H9 (cell line): ENCODE results near the gene GLIPR2. TPM values are rescaled to one million over a fixed set of nuclear protein-coding genes. Genes with fewer than 3 reads are reported as not detected.

Experiments used
- DNase-seq: peaks from one replicate; pipeline ENCODE4 v3.0.0-alpha.2; 2017
- H2AFZ ChIP-seq: one replicate; pipeline ENCODE4 v1.6.1; 2013; ENCODE audit warnings: mild to moderate bottlenecking, low read length, control low read depth, moderate library complexity
- H2AK5ac ChIP-seq: 2 replicates; pipeline ENCODE4 v1.6.1; 2013; ENCODE audit warnings: low read length, control low read depth, mixed read lengths; ENCODE audit not compliant: insufficient read length
- H2BK120ac ChIP-seq: one replicate; pipeline ENCODE4 v1.6.1; 2013; ENCODE audit warnings: low read depth, mild to moderate bottlenecking, low read length, control low read depth, inconsistent platforms; ENCODE audit not compliant: poor library complexity, severe bottlenecking
- H2BK12ac ChIP-seq: 2 replicates; pipeline ENCODE4 v1.6.1; 2013; ENCODE audit warnings: low read length, control low read depth, mixed read lengths, low read depth; ENCODE audit not compliant: insufficient read length
- H2BK15ac ChIP-seq: 2 replicates; pipeline ENCODE4 v1.6.1; 2013; ENCODE audit warnings: low read depth, low read length, control low read depth
- H2BK20ac ChIP-seq: one replicate; pipeline ENCODE4 v1.6.1; 2013; ENCODE audit warnings: low read depth, mild to moderate bottlenecking, low read length, control low read depth, inconsistent platforms; ENCODE audit not compliant: poor library complexity, severe bottlenecking
- H2BK5ac ChIP-seq: 2 replicates; pipeline ENCODE4 v1.6.1; 2013; ENCODE audit warnings: low read length, control low read depth, mixed read lengths; ENCODE audit not compliant: insufficient read length
- H3K14ac ChIP-seq: 2 replicates; pipeline ENCODE4 v1.6.1; 2013; ENCODE audit warnings: low read length, control low read depth; ENCODE audit not compliant: insufficient read depth
- H3K18ac ChIP-seq: 2 replicates; pipeline ENCODE4 v1.6.1; 2013; ENCODE audit warnings: low read depth, mild to moderate bottlenecking, mixed read lengths, low read length, control low read depth; ENCODE audit not compliant: insufficient read length
- H3K23ac ChIP-seq: 2 replicates; pipeline ENCODE4 v1.6.1; 2013; ENCODE audit warnings: low read length, control low read depth, mixed read lengths, low read depth; ENCODE audit not compliant: insufficient read length
- H3K23me2 ChIP-seq: 2 replicates; pipeline ENCODE4 v1.6.1; 2013; ENCODE audit warnings: low read depth, mild to moderate bottlenecking, mixed read lengths, low read length, control low read depth; ENCODE audit not compliant: insufficient read length, poor library complexity, severe bottlenecking
- H3K27ac ChIP-seq: 2 replicates; pipeline ENCODE4 v1.5.1; 2013; ENCODE audit warnings: low read length, control low read depth, mixed read lengths, low read depth; ENCODE audit not compliant: insufficient read length
- H3K27me3 ChIP-seq: 2 replicates; pipeline ENCODE4 v1.6.1; 2013; ENCODE audit warnings: low read length, control low read depth, inconsistent platforms; ENCODE audit not compliant: insufficient read depth
- H3K4ac ChIP-seq: 2 replicates; pipeline ENCODE4 v1.6.1; 2013; ENCODE audit warnings: low read depth, mild to moderate bottlenecking, control low read depth, inconsistent platforms, low read length, moderate library complexity
- H3K4me1 ChIP-seq: 2 replicates; pipeline ENCODE4 v1.6.1; 2013; ENCODE audit warnings: low read length, control low read depth, inconsistent platforms; ENCODE audit not compliant: insufficient read depth
- H3K4me2 ChIP-seq: 2 replicates; pipeline ENCODE4 v1.6.1; 2013; ENCODE audit warnings: low read length, control low read depth, mixed read lengths; ENCODE audit not compliant: insufficient read length, insufficient read depth
- H3K56ac ChIP-seq: 2 replicates; pipeline ENCODE4 v1.6.1; 2013; ENCODE audit warnings: low read depth, mild to moderate bottlenecking, mixed read lengths, low read length, control low read depth; ENCODE audit not compliant: insufficient read length
- H3K79me1 ChIP-seq: 2 replicates; pipeline ENCODE4 v1.6.1; 2013; ENCODE audit warnings: low read depth, mild to moderate bottlenecking, moderate library complexity, low read length, control low read depth, inconsistent platforms; ENCODE audit not compliant: insufficient read depth, poor library complexity, severe bottlenecking
- H3K79me2 ChIP-seq: 2 replicates; pipeline ENCODE4 v1.6.1; 2013; ENCODE audit warnings: low read length, control low read depth, inconsistent platforms; ENCODE audit not compliant: insufficient read depth
- H3K9ac ChIP-seq: 2 replicates; pipeline ENCODE4 v1.6.1; 2013; ENCODE audit warnings: low read length, control low read depth, mixed read lengths; ENCODE audit not compliant: insufficient read length; ENCODE audit errors: extremely low read depth
- H3K9me3 ChIP-seq: one replicate; pipeline ENCODE4 v1.6.1; 2013; ENCODE audit warnings: low read depth, low read length, inconsistent platforms; ENCODE audit not compliant: control insufficient read depth
- H3T11ph ChIP-seq: one replicate; pipeline ENCODE4 v1.6.1; 2013; ENCODE audit warnings: mild to moderate bottlenecking, low read length, control low read depth, inconsistent platforms
- H4K20me1 ChIP-seq: one replicate; pipeline ENCODE4 v1.6.1; 2013; ENCODE audit not compliant: control insufficient read depth, insufficient read length, insufficient read depth
- H4K5ac ChIP-seq: 2 replicates; pipeline ENCODE4 v1.6.1; 2013; ENCODE audit warnings: low read depth, mild to moderate bottlenecking, mixed read lengths, low read length, control low read depth; ENCODE audit not compliant: insufficient read length
- H4K8ac ChIP-seq: replicated peaks from 2 replicates; pipeline ENCODE4 v1.6.1; 2013; ENCODE audit warnings: low read length, control low read depth, mixed read lengths, low read depth; ENCODE audit not compliant: insufficient read length
- H4K91ac ChIP-seq: 2 replicates; pipeline ENCODE4 v1.6.1; 2013; ENCODE audit warnings: low read depth, mild to moderate bottlenecking, moderate library complexity, mixed read lengths, low read length, control low read depth; ENCODE audit not compliant: insufficient read length
- H3K27ac Mint-ChIP-seq, 3 experiments: 2 replicates in 2 of 3; 3 replicates in 1 of 3; pipeline ENCODE4 v1.8.0; 2020 to 2021; ENCODE audit warnings: mixed read lengths in 3 of 3, mild to moderate bottlenecking in 1 of 3, moderate library complexity in 1 of 3
- H3K27me3 Mint-ChIP-seq: 2 replicates; pipeline ENCODE4 v1.8.0; 2021; ENCODE audit warnings: low read depth, mild to moderate bottlenecking, moderate library complexity, mixed read lengths
- H3K36me3 Mint-ChIP-seq, 3 experiments: 2 replicates in 2 of 3; 3 replicates in 1 of 3; pipeline ENCODE4 v1.8.0; 2020 to 2021; ENCODE audit warnings: low read depth in 3 of 3, mixed read lengths in 3 of 3; ENCODE audit not compliant: insufficient read depth in 1 of 3
- H3K4me1 Mint-ChIP-seq, 2 experiments: 2 replicates each; pipeline ENCODE4 v1.8.0; 2020; ENCODE audit warnings: mixed read lengths in 2 of 2
- H3K4me3 Mint-ChIP-seq, 2 experiments: 2 replicates in 1 of 2; 3 replicates in 1 of 2; pipeline ENCODE4 v1.8.0; 2020 to 2021; ENCODE audit warnings: mild to moderate bottlenecking in 2 of 2, mixed read lengths in 2 of 2, moderate library complexity in 1 of 2
- H3K9me3 Mint-ChIP-seq, 2 experiments: 2 replicates in 1 of 2; 3 replicates in 1 of 2; pipeline ENCODE4 v1.8.0; 2020; ENCODE audit warnings: mild to moderate bottlenecking in 2 of 2, mixed read lengths in 2 of 2, moderate library complexity in 1 of 2
- CTCF ChIP-seq: fragments of 200-600 bp; sonication (generic); conservative IDR thresholded peaks from 3 replicates; pipeline ENCODE4 v1.8.0; 2021; ENCODE audit warnings: antibody characterized with exemption, mild to moderate bottlenecking
- WGBS: extraction: QIAGEN DNeasy Blood & Tissue Kit; methylation state at CpG from one replicate; pipeline ENCODE4 v1.1.7; 2013; ENCODE audit warnings: missing lambda C conversion rate, low lambda C conversion rate, mixed read lengths; ENCODE audit not compliant: insufficient read length; ENCODE audit errors: extremely low coverage; 5-methylcytosine and 5-hydroxymethylcytosine counted together
- total RNA-seq: library from RNA; stranded (reverse); gene quantifications from 2 replicates; pipeline ENCODE4 v1.2.1, GENCODE V29; 2021

The GLIPR2 gene
- total RNA-seq, 1 experiment from 2014 or later, result 10.0 TPM

- Histone ChIP-seq H3K14ac (no peak overlapping the region), H3T11ph (no peak overlapping the region), H3K4ac (no peak overlapping the region), H4K20me1 (no peaks in the 10 kb centered on the region), H3K79me1 (no peaks in the 10 kb centered on the region), H3K9me3 (no peaks in the 10 kb centered on the region), H4K91ac (no peak overlapping the region), H3K27ac (no peak overlapping the region), H4K5ac (no peak overlapping the region), H2BK120ac (no peak overlapping the region), H3K9ac (no peak overlapping the region), H3K56ac (no peak overlapping the region), H2BK5ac (no peak overlapping the region), H4K8ac (no peak overlapping the region), H2BK20ac (no peak overlapping the region), H3K27me3 (no peaks in the 10 kb centered on the region), H3K23me2 (no peaks in the 10 kb centered on the region), H3K4me2 (no peak overlapping the region), H2BK12ac (no peak overlapping the region), H2BK15ac (no peak overlapping the region), H2AFZ (no peak overlapping the region), H3K79me2 (no peaks in the 10 kb centered on the region), H3K23ac (no peak overlapping the region), H3K4me1 (no peaks in the 10 kb centered on the region), H2AK5ac (no peak overlapping the region), H3K18ac (no peak overlapping the region)
- H3K36me3 Mint-ChIP-seq, result peaks cover 0 to 1% (median 0%) of the 10 kb centered on the region in 3 experiments; a peak in 1 of 7 replicates
- no peaks in the 10 kb centered on the region for H3K9me3 Mint-ChIP-seq
- H3K27ac Mint-ChIP-seq, result no peak overlapping the region
- WGBS, result no CpG with 5 or more reads among the region's 1 CpG
- H3K4me3 Mint-ChIP-seq, result no peak overlapping the region
- peaks cover 25 to 30% of the 10 kb centered on the region in 2 experiments for H3K4me1 Mint-ChIP-seq
- no peaks in the 10 kb centered on the region for H3K27me3 Mint-ChIP-seq
- no peak for TF ChIP-seq CTCF
- no peak for DNase-seq
These were observed 36.8 kb upstream of the GLIPR2 start for GRCh38 chr9:36099718-36100117.
